Dermis blood vessel endothelial cell (primary cell): ENCODE measurements around the gene ATP6AP1. TPM values are rescaled to one million over a fixed set of nuclear protein-coding genes. Genes with fewer than 3 reads are reported as not detected.

ENCODE experiments used
- DNase-seq: peaks from one replicate; pipeline ENCODE4 v3.0.0; 2010
- total RNA-seq: library from RNA; depleted of rRNA; stranded (reverse); fragments of >200 nt; gene quantifications from 2 replicates; pipeline ENCODE4 v1.2.3, GENCODE V29; 2014

Gene ATP6AP1
- total RNA-seq, 1 donor from 2014 or later = 65.9 TPM

DNA sequence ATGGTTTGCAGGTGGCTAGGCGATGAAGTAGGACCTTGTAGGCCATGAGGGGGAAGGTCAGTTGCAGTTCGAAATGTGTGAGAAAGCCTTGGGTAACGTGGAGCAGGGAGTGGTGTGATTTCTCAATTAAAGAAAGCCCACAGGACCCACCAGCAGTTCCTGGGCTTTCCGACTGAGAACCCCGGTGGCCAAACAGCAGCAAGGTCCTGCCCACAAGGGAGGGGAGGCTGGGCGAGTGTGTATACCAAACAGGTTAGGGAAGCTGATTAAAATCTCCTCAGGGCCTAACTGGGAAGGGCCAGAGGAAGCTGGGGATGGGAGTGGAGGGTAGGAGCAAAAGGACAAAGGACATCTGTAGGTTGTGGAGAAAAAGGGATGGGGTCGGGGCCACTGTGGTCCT lies 2.4 kb downstream of the ATP6AP1 start:
- DNase-seq = no peak

DNA sequence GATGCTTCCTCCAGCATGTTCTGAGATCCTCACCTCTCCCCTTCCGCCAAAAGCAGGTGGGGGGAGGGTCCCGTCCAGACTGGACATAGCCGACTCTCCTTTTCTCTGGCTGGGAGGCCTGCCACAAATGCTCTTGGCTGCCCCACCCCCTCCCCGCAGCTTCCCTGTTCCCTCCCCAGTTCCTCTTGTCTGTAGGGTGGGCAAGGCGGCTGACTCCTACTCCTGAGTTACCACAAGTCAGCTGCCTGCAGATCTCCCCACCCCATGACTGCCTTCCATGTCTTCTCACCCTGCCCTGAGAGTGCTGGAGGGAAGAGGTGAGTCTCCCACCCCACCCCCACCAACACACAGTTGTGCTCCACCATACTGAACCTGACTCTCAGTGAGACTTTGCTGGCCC lies 2.9 kb downstream of the ATP6AP1 start:
- no peak for DNase-seq

DNA sequence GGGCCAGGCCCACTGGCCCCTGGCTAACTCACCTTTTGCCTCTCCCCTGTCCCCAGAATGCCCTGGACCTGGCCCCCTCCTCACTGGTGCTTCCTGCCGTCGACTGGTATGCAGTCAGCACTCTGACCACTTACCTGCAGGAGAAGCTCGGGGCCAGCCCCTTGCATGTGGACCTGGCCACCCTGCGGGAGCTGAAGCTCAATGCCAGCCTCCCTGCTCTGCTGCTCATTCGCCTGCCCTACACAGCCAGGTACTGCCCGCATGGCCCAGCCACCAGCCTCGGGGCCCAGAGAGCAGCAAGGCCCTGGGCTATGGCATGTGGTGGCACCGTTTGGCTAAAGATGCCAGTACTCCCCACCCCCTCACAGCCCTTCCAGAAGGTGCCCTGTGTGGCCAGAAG lies 3.7 kb downstream of the ATP6AP1 start:
- no peak for DNase-seq

DNA sequence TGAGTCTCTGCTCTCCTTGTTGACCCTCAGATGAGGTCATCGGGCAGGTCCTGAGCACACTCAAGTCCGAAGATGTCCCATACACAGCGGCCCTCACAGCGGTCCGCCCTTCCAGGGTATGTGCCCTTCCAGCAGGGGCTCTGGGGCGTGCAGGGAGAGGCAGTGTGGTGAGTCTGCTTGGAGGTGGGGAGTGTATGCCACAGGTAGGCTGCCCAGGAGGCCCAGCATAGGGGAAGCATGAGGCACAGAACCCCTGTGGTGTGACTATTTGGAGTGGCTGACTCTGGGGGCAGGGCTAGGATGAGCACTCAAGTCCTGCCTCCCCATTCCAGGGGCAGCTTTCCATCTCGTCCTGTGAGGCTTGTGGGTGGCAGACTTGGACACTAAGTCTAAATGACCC lies 5.1 kb downstream of the ATP6AP1 start:
- no peak for DNase-seq

DNA sequence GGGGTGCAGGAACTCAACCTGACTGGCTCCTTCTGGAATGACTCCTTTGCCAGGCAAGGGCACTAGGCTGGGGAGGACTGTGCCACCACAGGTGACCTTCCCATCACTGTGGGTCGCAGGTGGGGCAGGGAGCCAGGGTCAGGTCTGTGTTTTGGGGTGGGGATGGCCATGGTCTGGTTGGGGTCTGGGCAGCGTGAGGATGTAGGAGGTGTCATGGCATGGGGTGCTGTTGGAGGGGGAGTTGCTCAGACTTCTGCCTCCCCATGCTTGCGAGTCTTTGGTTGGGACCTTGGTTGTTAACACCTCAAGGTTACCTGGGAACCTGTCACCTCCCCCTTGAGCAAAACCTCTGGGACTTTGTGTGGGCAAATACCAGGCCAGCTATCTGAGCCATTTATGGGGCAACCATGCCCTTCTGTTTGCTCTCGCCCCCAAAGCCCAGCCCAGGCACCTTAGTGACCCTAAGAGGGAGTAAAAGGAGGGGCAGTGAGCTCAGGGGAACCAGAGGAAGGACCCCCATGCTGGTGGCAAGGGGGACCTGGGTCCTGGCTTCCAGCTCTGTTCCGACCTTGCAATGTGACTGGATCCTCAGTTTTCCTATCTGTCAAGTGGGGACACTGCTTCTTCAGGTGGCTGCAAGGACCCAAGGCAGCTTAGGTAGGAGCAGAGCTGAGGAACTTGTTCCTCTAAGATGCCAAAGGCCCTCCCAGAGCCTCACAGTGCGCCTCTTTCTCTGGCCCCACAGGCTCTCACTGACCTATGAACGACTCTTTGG lies 6.1 kb downstream of the ATP6AP1 start:
- DNase-seq = no peak

DNA sequence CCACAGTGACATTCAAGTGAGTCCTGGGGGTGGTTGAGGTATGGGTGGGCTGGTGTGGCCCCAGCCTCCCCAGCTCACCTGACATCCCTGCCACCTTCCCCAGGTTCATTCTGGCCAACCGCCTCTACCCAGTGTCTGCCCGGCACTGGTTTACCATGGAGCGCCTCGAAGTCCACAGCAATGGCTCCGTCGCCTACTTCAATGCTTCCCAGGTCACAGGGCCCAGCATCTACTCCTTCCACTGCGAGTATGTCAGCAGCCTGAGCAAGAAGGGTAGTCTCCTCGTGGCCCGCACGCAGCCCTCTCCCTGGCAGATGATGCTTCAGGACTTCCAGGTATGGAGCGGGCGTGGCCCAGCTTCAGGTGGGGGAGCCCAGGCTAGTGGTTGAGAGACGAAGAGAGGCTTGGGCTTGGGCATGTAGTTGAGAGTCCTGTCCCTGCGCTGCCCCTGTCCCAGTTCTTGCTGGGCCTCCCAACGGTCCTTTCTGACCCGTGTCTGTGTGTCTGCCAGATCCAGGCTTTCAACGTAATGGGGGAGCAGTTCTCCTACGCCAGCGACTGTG lies 6.8 kb downstream of the ATP6AP1 start:
- no peak for DNase-seq

DNA sequence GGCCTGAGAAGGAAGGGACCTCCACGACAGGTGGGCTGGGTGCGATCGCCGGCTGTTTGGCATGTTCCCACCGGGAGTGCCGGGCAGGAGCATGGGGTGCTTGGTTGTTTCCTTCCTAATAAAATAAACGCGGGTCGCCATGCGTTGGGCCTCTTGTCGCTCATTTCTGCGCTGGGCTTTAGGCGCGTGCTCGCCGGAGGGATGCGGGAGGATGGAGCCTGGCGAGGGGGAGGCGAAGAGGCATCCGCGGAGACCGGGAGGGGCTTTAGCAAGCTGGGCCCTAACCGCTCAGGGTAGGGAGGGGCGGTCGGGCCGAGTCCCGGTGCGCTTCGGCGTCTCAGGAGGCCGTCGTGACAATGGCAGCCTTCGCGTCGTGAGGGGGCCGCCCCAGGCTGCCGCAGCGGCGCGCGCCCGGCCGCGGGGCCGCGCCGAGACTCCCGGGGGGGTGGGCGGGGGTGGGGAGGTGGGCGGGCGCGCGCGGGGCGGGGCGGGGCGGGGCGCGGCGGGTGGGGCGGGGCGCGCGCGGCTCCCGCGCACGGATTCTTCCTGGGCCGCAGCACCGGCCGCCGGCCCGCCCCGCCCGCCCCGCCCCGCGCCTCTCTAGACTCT lies 8.0 kb downstream of the ATP6AP1 start:
- peak; percentile 45 for DNase-seq

DNA sequence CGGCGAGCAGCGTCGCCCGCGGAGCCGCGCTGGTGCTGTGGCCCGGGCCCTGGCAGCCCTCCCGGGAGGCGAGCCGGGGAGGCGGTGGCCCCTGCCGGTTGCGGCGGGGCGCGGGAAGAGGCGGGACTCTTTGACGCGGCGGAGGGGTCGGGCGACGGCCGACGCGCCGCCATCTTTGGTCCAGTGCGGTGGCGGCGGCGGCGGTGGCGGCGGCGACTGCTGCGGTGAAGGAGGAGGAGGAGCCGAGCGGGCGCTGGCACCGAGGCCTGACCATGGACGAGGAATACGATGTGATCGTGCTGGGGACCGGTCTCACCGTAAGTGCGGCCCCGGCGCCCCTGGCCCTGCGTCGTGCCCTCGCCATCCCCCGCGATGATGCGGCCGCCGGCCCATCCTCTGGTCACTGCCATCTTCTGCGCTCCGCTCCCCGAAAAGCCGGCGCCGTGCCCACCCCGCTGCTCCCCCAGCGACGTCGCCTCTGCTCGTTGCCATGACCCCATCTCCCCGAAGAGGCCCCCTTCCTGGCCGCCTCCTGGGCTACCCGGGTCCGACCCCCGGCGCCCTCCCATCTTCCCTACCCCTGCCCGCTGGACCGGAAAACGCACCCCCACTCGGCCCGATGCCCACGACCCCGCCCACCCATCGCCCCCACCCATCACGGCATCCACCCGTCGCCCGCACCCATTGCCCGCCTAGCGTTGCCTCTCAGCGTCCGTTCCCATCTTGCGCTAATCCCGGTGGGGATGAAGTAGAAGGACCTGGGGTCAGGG lies 8.7 kb downstream of the ATP6AP1 start, which contains the start of gene GDI1:
Gene GDI1 (plus strand): TSS at position 172 of the 770 bp plus-strand sequence. CDS start 101 bp downstream, at position 273.
- peak; percentile 65 for DNase-seq

DNA sequence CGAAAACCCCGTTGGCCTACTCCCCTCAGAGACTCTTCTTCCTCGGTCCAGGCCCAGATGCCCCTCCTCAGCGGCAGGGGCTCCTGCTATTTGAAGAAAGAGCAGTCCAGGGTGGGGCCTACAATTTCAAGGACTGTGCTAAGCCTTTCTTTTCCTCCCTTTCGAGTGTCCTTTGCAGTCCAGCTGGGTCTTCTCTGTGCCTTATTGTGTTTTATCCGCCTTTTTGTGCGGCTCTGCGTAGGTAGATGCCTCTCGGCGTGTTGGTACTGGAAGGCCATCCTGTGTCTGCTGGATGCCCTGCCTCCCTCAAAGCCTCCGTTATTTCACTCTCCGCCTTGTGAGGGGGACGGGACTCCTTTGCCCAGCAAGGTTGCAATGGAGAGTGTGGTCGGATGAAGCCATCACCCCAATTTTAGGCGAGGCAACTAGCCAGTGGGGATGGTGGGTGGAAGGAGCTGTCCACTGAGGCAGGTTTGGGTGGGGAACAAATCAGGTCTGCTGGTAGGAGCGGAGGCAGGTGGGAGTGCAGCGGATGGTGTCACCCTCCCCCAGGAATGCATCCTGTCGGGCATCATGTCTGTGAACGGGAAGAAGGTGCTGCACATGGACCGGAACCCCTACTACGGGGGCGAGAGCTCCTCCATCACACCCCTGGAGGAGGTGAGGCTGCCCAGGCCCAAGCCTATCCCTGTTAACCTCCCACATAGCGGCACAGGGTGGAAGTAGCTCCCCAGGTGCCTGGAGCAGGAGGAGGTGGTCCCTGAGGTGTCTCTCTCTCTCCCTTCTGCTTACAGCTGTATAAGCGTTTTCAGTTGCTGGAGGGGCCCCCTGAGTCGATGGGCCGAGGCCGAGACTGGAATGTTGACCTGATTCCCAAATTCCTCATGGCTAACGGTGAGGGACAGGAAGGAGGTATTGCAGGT lies 9.8 kb downstream of the ATP6AP1 start:
- peak; percentile 10 for DNase-seq

DNA sequence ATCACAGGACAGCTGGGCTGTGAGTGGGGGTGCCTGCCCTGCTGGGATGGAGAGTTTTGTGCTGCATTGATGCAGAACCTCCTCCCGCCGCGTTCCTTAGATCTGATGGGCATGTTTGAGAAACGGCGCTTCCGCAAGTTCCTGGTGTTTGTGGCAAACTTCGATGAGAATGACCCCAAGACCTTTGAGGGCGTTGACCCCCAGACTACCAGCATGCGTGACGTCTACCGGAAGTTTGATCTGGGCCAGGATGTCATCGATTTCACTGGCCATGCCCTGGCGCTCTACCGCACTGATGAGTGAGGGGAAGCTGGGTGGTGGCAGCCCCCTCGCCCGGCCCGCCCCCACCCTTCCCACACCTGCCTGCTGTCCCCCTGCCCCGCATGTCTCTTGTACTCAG lies 11.4 kb downstream of the ATP6AP1 start:
- no peak for DNase-seq

DNA sequence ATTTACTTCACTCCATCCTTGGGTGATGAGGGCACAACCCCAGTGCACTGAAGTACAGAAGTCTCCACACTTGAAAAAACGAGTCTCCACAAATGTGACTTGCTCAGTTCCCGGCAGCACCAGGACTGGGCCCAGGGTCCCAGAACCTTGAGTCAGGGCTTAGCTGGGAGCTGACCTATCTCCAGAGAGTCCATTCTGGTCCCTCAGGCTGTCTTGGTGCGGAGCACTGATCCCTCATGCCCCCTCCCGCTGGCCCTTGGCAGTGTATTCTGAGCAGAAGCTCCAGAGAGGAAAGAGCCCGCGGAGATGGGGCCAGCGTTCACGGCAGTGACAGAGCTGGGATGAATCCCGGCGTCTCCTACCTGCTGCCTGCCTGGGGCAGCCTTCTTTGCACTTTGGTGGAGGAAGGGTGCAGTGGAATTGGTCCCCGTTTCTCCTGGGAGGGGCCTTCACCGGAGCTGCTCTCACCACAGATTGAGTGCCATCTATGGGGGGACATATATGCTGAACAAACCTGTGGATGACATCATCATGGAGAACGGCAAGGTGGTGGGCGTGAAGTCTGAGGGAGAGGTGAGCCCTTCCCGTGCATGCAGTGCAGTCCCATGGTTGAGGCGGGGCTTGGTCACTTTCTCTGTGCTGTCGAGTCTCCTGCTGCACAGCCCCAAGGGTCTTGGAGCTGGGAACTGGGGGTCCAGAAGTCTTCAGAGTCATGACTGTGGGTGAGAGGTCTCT lies 12.3 kb downstream of the ATP6AP1 start:
- no peak for DNase-seq

DNA sequence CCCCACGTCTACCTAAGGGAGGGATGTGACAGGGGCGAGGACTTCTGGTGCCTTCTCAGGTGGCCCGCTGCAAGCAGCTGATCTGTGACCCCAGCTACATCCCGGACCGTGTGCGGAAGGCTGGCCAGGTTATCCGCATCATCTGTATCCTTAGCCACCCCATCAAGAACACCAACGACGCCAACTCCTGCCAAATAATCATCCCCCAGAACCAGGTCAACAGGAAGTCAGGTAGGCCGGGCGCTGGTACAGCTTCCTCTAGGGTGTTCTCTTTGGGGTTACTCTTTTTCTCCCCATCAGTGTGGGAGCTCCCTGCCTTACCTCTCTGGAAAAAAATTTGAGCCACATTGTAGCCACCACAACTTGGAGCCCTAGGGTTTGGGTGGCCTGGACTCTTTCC lies 13.1 kb downstream of the ATP6AP1 start:
- no peak for DNase-seq

DNA sequence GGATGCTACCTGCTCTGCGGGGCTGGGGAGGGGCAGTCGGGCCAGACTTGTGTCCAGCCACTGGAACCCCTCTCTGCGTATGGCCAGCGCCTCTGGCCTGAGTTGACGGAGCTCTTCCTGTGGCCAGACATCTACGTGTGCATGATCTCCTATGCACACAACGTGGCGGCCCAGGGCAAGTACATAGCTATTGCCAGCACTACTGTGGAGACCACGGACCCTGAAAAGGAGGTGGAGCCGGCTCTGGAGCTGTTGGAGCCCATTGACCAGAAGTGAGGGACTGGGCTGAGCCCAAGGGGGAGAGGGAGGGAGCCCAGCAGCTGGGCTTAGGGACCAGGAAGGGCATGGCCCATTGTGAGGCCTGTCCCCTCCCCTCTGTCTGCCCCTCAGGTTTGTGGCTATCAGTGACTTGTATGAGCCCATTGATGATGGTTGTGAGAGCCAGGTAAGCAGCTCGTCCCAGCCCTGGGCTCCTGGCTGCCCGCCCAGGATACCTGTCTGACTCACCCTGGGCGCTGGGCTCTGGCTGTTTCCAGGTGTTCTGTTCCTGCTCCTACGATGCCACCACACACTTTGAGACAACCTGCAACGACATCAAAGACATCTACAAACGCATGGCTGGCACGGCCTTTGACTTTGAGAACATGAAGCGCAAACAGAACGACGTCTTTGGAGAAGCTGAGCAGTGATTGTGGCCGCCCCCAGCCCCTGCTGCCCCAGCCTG lies 13.7 kb downstream of the ATP6AP1 start:
- DNase-seq = no peak

DNA sequence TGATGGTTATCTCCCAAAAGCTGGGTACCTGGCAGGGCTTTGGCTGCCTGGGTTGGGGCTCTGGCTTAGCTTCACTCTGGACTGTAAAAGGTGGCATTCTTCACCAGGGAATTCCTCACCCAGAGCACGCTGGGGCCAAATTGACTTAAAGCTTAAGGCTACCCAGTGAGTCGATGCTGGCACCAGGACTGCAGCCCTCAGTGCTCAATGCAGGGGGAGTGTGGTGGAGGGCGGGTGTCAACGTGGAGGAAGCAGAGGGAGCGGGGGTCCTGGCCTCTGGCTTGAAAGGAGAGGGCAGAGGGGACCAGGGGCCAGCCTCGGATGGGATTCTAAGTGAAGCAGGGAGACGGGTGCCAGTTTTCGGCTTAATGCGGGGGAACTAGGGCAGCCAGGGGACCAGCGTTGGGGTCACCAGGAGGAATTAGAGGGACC lies 15.0 kb downstream of the ATP6AP1 start:
- DNase-seq = peak; percentile 9

DNA sequence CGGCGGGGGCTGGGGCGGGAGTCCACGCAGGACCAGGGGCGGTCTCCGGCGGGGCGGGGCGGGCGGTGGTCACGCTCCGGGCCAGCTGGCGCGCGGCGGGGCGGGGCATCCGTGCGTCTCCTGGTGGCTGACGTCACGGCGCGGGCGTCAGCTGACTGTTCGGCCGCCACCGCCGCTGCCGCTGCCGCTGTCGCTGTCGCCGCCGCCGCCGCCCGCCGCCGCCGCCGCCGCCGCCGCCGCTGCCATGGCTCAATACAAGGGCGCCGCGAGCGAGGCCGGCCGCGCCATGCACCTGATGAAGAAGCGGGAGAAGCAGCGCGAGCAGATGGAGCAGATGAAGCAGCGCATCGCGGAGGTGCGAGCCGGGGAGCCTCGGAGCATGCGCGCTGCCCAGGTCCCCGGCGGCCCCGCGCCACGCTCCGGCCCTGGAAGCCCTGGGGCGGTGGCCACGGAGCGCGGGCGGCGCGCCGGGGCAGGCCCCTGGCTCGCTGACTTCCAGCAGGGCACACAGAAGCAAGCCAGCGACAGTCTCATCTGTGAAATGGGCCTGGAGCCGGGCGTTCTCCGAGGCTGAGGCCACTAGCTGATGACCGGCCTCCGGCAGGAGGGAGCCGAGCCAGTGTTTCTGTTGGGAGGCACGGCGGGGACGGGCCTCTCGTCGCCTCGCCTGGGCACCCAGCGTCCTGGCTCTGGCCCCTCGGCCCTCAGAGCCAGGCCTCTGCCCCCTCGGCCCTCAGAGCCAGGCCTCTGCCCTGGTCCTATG lies 15.7 kb downstream of the ATP6AP1 start, which contains the start of gene FAM50A:
Gene FAM50A (plus strand): TSS at position 150 of the 763 bp plus-strand sequence. CDS start 95 bp downstream, at position 245.
- DNase-seq = peak; percentile 74

DNA sequence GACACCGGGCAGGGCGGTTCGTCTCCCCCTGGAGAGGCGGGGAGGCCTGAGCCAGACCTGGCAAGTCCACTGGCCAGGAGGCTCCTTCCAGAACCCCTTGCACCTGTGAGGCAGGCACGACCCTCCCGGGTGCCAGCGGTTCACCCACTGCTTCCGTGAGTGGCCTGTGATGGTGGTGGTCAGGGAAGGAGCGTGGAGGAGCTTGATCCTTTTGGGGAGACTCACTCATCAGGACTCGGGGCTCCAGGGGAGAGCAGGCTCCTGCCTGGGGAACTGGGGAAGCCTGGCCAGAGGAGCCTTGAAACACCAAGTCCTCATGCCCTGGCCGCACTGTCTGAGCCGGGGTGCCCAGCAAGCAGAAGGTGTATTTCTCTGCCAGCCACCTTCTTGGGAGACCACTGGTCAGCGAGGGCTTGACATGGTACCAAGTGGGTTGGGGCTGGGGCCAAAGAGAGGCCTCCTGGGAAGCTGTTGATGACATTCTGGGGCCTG lies 16.3 kb downstream of the ATP6AP1 start:
- DNase-seq = peak; percentile 13

DNA sequence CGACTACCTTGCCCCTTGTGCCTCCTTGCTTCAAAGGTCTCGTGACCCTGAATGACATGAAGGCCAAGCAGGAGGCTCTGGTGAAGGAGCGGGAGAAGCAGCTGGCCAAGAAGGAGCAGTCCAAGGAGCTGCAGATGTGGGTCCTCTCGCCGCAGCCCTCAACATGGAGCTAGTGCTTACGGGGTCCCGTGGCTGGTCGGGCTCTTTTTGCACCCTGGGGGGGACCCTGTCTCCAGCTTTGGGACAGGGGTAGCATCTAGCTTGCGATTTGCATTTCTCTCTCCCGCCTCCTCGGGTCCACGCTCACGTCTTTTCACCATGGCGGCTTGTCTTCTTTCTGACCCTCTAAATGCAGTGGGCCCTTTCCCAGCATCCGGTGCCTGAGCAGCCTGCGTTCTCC lies 17.3 kb downstream of the ATP6AP1 start:
- no peak for DNase-seq

DNA sequence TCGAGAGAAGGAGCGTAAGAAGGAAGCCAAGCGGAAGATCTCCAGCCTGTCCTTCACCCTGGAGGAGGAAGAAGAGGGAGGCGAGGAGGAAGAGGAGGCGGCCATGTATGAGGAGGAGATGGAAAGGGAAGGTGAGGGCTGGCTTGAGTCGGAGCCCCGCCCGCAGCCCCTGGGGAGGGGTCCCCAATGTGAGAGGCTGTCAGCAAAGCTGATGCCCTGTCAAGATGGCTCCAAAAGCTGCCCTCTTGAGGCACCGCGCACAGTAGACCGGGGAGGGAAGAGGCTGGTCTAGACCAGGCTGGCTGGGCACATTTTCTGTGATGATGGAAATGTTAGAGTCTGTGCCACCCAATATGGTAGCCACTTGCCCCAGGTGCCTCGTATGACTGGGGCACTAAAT lies 18.0 kb downstream of the ATP6AP1 start:
- DNase-seq = no peak

DNA sequence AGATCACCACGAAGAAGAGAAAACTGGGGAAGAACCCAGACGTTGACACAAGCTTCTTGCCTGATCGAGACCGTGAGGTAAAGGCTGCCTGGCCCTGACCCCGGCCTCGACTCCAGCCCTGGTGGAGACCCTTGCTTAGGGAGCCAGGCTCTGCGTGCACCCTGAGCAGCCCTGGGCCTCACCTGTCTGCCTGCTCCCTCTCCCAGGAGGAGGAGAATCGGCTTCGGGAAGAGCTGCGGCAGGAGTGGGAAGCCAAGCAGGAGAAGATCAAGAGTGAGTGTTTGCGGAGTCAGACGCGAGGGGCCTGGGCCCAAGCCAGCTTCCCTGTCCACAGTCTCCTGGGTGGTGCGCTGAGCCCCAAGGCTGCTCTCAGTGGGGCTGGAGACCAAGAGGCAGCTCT lies 20.0 kb downstream of the ATP6AP1 start:
- no peak for DNase-seq

DNA sequence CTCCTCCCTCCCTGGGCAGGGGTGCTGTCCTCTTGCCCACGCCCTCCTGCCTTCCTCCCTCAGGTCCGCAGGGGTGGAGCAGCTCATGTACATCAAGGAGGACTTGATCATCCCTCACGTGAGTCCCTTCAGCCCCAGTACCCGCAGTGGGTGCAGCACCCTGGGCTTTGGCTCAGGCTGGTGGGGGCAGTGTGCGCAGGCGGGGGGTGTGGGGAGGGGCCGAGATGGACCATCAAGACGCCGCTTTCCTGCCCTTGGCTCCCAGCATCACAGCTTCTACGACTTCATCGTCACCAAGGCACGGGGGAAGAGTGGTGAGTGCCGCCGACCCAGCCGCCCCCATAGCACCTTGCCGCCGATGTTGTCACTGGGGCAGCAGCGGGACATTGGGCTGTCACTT lies 21.1 kb downstream of the ATP6AP1 start:
- DNase-seq = no peak
